HG03469 (cell line): ENCODE measurements around the gene RRP7A.
"Not testable (repeated sequence)": the region's sequence is repeated elsewhere in the genome, so short reads cannot be mapped to it uniquely, and the experiment has no call there.

ENCODE experiments used
- ATAC-seq: cut with Tn5 transposase; IDR thresholded peaks from one replicate; pipeline ENCODE4 v1.9.1; 2021; ENCODE audit warnings: mild to moderate bottlenecking, moderate library complexity, moderate number of reproducible peaks; ENCODE audit not compliant: unreplicated experiment

Gene RRP7A, protein sequence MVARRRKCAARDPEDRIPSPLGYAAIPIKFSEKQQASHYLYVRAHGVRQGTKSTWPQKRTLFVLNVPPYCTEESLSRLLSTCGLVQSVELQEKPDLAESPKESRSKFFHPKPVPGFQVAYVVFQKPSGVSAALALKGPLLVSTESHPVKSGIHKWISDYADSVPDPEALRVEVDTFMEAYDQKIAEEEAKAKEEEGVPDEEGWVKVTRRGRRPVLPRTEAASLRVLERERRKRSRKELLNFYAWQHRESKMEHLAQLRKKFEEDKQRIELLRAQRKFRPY

DNA sequence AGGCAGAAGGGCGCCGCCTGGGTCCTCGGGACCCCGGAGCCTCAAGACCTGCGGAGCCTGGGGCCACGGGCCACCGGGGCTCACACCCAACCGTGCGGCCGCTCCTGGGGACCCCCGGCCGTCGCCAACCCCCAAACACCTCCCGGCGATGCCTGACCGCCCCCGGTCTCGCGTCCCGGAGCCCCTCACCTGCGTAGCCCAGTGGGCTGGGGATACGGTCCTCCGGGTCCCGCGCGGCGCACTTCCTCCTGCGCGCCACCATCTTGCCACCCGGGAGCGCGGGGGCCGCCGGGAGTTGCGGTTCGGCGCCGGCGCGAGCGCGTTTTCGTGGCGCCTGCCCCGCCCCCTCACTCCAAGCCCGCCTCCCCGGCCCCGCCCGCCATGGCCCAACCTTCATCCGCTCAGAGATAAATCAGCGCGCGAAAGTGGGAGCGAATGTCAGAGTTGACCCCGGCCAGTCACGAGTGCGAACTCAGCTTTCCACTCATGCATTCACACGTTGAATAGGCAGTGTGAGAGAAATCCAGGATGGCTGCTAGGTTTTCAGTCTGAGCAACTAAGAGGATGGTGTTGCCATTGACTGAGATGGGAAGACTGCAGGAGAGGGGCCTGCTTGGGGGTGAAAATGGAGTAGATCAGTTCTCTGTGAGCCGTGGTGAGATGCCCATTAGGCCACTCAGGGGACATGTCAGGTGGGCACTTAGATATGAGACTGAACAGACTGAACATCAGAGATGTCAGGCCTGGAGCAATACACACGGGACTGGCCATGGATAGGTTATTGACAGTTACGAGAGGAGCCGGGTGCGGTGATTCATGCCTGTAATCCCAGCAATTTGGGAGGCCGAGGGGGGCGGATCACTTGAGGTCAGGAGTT is at the start of gene RRP7A:
TSS of gene RRP7A (minus strand) at position 272 of the 877 bp plus-strand sequence. CDS start at position 262, 10 bp downstream.
- ATAC-seq = peak; percentile 44

DNA sequence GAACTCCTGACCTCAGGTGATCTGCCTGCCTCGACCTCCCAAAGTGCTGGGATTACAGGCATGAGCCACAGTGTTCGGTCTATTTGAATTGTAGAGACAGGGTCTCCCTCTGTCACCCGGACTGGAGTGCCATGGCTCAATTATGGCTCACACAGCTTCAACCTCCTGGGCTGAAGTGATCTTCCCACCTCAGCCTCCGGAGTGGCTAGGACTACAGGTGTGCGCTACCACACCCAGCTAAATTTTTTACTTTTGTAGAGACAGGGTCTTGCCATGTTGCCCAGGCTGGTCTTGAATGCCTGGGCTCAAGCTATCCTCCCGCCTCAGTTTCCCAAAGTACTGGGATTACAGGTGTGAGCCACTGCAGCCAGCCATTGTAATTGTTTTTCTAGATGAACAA is 48.4 kb upstream of the RRP7A start:
- ATAC-seq = not testable (repeated sequence)

DNA sequence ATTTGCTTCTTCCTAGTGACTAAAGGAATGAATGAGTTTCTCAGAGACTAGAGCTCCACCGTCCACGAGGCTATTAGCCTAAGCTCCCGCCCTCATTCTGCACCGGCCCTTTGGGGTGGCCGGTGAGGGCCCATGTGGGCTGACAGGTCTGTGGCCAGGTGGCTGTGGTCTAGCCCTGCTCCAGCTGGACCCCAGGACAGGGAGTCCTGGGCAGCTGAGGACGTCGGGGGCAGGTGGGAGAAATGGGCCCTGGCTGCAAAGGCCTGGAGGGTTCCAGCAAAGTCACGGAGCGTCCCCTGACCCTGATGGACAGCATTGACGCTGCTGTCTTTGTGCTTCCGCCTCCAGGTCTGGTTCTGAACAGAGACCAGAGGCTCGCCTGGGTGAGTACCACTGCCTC is 46.4 kb upstream of the RRP7A start:
- no peak for ATAC-seq

DNA sequence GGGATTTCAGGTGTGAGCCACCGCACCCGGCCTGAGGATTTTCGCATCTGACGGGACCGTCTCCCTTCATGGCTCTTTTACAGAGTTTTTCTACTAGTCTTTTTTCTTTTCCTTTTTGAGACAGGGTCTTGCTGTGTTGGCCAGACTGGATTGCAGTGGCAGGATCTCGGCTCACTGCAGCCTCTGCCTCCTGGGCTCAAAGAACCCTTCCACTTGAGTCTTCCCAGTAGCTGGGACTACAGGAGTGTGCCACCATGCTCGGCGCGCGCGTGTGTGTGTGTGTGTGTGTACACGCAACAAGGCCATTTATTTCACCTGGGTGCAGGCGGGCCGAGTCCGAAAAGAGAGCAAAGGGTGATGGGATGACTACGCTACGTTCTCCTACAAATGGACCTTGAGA is 45.1 kb upstream of the RRP7A start:
- ATAC-seq = no peak

DNA sequence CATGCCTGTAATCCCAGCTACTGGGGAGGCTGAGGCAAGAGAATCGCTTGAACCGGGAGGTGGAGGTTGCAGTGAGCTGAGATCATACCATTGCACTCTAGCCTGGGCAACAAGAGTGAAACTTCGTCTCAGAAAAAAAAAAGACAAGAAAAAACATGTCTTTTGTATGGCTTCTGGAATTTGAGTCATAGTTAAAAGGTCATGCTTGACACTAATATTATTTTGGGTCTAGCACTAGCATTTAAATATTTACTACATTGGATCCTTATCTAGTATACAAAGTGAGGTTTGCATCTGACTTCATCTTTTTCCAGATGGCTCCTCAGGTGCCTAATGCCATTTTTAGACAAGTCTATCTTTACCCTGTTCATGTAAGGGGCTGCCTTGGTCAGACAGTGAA is 44.3 kb upstream of the RRP7A start:
- ATAC-seq = not testable (repeated sequence)

DNA sequence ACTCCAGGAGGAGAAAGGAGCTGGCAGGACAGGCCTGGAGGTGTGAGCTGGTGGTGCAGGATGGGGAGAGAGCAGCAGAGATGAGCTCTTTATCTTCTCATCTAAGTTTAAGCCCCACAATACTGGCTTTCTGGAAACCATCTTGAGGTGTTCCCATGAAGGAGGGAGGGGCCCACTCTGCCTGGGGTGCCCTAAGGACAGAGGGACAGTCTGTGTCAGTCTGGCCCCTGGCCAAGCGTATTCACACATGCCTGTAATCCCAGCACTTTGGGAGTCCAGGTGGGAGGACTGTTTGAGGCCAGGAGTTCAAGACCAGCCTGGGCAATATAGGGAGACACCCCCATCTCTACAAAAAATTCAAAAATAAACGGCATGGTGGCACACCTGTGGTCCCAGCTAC is 43.1 kb upstream of the RRP7A start:
- ATAC-seq = no peak

DNA sequence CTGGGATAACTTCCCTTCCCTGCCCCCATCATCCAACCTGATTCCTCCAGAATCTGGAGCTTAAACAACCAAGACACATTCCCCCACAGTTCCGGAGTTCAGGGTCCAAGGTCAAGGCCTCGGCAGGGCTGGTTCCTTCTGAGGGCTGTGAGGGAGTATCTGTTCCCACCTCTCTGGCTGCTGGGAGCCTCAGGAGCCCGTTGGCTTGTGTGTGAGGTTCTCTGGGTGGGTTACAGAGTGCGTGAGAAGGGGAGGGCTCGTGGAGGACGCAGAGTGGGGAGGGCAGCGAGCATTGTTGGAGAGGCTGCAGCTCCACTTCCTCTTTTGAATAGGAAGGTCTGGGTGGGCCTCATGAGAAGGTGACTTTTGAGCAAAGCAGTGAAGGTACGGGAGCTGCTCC is 42.7 kb upstream of the RRP7A start:
- no peak for ATAC-seq

DNA sequence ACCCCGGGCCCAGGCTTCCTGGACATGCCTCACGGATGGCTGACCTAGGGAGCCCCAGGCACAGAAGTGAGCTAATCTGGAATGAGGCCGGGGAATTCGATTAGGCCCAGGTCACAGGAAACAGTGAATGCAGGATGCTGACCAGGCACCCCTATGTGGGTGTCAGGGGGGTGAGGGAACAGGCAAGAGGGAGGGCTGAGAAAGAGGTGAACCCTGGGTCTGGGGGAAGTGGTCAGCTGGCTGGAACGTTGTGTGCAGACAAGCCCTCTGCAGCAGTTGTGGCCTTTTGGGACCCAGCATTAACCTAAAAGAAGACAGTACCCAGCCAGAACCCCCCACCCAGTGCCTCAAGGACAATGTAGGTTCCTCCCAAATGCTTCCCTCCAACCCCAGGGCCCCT is 42.3 kb upstream of the RRP7A start:
- no peak for ATAC-seq

DNA sequence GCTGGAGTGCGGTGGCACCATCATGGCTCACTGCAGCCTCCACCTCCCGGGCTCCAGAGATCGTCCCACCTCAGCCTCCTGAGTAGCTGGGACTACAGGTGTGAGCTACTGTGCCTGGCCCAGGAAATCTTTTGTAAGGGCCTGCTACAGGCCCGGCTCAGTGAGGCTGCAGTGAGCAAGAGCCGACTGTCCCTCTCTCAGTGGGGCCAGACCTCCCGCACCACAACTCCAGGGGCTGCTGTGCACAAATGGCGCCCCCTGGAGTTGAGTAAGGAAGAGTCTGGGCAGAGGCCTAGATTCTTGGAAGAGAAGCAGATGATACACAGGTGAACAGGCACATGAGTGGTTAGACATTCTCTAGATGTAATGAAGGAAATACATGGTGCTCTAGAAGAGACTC is 41.2 kb upstream of the RRP7A start:
- no peak for ATAC-seq

DNA sequence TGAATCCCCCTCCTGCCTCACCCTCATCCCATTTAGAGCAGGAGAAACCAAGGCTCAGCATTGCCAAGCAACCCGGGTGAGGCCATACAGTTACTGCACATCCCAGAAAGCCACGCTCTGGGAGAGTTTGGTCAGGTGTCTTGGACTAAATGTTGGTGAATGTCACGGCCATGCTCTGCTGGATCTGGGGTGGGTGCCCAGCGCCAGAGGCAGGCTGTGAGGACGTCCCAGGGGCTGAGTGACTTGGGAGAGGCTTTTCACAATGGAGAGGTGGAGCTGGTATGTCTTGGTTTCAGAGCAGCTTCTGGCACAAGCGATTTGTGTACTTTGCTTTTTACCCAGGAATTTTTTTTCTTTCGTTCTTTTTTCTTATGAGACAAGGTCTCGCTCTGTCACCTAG is 40.8 kb upstream of the RRP7A start:
- ATAC-seq = no peak

DNA sequence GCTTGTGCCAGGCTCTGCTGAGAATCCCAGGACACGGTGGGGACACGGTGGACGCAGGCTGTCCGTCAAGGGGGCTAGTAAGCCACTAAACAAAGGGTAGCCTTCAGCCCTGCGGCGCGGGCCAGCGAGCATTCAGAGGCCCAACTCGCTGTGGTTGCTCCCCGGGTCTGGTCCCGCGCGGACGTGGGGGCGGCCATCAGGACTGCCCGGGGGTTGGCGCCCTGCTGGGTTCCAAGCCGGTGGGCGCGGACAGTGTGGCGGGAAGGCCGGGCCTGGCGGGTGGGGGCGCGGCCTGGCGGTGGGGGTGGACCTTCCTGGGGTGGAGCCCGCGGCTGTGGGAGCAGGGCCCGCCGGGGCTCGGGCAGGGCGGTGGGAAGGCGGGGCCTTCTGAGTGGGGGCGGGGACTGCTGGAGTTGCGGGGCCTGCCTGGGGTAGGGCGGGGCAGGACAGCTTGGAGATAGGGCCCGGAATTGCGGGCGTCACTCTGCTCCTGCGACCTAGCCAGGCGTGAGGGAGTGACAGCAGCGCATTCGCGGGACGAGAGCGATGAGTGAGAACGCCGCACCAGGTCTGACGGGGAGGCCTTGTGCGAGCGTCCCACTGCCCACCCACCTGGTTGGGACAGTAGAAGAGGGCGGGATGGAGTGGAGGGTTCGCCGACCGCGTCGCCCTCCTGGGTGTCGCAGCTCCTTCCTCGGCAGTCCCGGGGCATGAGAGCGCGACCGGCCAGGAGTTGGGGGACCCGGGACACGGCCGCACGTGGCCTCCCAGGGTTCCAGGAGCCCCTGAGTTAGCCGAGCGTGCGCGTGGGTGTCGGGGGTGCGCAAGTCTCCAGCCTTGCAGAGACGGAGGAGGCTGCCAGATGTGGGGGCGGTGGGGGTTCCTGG is 34.1 kb upstream of the RRP7A start, which contains the start of gene SERHL2:
TSS of gene SERHL2 (plus strand) at position 482 of the 887 bp plus-strand sequence. CDS start at position 547, 65 bp downstream.
- peak; percentile 32 for ATAC-seq

DNA sequence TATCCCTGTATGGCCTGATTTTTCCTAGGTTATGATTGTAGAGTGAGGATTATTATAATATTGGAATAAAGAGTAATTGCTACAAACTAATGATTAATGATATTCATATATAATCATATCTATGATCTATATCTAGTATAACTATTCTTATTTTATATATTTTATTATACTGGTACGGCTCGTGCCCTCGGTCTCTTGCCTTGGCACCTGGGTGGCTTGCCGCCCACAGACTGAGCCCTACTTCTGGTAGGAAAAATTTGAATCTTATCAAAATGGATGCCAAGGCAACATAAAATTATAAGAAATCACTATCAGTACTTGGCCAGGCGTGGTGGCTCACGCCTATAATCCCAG is 32.7 kb upstream of the RRP7A start:
- not testable (repeated sequence) for ATAC-seq

DNA sequence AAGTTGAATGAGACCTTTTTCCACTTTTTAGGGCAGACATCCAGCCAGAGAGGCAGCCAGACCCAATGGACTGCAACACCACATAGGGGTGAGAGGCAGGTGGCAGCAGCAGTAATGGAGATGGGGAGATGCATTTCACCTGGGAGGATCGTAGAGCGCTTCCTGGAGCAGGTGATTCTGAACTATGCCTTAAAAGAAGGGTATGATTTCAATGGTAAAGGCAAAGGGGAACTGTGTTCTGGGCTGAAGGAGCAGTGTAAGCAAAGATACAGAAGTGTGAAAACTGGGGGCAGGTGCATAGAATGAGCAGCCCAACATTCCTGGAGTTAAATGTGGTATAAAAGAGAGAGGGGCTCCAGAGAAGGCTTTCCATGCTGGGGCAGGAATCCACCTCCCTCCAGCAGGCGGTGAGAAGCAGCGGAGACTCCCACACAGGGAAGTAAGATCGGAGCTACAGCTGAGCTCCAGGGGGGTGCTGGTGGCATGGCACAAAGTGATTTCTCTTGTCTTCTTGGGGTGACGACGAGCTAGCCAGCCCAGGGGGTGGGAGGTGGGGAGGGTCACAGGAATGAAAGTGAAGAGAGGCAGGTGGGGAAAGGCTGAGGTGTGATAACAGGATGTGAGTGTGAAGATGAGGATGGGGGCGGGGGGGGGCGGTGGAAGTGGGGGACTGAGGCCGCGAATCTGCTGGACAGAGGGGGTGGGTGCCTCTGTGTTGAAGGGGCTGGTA is 29.9 kb upstream of the RRP7A start:
- no peak for ATAC-seq

DNA sequence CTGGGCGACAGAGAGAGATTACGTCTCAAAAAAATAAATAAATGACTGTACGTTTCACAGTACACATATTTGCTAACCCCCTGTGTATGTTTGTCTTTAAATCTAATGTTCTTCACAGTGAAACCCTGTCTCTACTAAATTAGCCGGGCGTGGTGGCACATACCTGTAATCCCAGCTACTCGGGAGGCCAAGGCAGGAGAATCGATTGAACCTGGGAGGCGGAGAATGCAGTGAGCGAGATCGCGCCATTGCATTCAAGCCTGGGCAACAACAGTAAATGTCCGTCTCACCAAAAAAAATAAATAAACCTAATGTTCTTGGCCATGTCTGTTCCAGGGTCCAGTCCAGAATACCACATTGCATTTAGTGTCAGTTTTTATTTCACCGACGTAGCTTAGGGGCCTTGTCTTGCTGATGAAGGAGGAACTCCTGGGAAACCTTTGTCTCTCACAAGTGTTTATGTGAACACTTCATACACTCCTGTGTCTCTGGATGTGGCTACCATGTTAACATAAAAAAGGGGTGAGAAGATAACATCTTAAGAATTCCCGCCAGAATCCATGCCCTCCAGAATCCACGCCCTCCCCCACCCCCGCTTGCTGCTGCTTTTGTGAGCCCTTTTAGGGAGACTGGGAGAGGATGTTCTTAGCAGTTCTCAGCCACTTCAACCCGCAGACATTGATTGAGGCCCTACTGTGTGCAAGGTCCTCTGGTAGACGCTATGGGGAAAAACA is 29.2 kb upstream of the RRP7A start:
- ATAC-seq = no peak

DNA sequence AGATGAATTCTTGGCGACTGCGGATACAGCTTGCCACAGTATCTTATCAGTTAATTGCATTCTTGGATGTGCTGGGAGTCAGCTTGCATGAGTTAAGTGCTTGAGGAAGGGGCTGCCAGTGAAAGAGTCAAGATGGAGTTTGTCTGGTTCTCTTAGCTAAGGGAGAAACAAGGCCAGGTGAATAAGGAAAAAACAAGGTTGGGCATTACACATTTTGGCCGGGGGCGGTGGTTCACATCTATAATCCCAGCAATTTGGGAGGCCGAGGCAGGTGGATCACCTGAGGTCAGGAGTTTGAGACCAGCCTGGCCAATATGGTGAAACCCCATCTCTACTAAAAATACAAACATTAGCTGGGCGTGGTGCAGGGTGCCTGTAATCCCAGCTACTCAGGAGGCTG is 28.5 kb upstream of the RRP7A start:
- ATAC-seq = not testable (repeated sequence)

DNA sequence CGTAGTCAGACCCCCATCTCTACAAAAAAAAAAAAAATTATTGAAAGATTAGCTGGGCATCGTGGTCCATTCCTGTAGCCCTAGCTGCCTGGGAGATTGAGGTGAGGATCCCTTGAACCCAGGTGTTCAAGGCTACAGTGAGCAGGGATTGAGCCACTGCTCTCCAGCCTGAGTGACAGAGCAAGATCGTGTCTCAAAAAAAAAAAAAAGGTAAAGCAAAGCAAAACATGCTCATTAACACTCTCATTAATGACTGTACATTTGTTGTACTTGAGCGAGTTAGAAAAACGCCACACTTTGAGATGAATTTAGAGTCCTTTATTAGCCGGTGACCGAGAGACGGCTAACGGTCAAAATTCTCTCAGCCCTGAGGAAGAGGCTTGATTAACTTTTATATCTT is 28.0 kb upstream of the RRP7A start:
- no peak for ATAC-seq

DNA sequence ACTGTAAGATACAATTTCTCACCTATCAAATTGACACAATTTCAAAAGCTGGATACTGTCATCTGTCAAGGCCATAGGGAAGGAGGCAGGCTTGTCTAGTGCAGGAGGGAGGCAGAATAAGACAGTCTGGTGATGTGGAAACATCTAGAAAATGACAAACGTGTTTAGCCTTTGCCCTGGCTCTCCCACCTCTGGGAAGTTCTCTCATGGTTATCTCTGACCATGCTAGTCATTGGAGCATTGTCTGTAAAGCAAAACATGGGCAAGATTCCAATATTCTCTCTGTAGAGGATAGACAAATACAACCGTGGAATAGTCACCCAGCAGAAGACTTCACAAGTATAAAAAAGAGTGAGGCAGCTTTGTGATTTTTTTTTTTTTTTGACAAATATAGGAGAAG is 25.1 kb upstream of the RRP7A start:
- no peak for ATAC-seq

DNA sequence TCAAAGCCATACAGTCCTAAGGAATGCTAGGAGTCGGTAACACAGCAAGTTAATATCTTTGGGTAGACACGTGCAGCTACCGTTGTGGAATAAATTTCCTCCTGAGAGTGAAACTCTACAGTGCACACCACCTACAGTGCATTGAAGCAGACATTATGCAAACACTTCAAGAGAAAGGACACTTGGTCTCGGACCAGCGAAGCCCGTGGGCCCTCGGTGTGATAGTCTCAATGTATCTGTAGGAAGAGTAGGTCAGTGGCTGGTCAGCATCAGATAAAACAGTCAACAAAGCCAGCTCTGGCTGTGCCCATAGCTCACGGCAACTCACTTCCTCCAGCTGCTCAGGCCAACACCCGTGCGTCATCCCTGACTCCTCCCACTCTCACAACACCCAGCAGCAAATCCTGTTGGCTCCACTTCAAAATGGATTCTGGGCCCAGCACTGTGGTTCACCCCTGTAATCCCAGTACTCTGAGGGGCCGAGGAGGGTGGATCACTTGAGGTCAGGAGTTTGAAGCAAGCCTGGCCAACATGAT is 19.7 kb upstream of the RRP7A start:
- ATAC-seq = not testable (repeated sequence)

DNA sequence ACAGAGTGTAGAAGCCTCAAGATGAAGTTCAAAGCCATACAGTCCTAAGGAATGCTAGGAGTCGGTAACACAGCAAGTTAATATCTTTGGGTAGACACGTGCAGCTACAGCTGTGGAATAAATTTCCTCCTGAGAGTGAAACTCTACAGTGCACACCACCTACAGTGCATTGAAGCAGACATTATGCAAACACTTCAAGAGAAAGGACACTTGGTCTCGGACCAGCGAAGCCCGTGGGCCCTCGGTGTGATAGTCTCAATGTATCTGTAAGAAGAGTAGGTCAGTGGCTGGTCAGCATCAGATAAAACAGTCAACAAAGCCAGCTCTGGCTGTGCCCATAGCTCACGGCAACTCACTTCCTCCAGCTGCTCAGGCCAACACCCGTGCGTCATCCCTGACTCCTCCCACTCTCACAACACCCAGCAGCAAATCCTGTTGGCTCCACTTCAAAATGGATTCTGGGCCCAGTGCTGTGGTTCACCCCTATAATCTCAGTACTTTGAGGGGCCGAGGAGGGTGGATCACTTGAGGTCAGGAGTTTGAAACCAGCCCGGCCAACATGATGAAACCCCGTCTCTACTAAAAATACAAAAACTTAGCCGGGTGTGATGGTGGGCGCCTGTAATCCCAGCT is 17.7 kb upstream of the RRP7A start:
- not testable (repeated sequence) for ATAC-seq
